Measurements from ENCODE around the gene EYS.

EYS gene

GRCh38 chr6:65157025-65157424 is 550.0 kb downstream of the EYS start:
- H2AFZ ChIP-seq (ENCODE audit: low read depth, low read length) = no peak overlapping the region
- no peak overlapping the region for H3K4me2 ChIP-seq (ENCODE audit: low read length, poor library complexity, severe bottlenecking)
- no peaks in the 10 kb centered on the region for H3K79me1 ChIP-seq (replicated peaks; ENCODE audit: low read length, poor library complexity, severe bottlenecking)
- H2BK12ac ChIP-seq (ENCODE audit: low read length in 2 of 2) = no peak overlapping the region
- no peak overlapping the region for H2BK15ac ChIP-seq (ENCODE audit: low read depth, poor library complexity, severe bottlenecking)
- H3K4me1 ChIP-seq (ENCODE audit: control insufficient read depth, insufficient read depth, low read depth, low read length) = no peaks in the 10 kb centered on the region
- no peak overlapping the region for H3K4me3 ChIP-seq (ENCODE audit: insufficient read depth in 1 of 2, low read depth in 1 of 2, low read length in 2 of 2)
- no peaks in the 10 kb centered on the region for H3K36me3 ChIP-seq (ENCODE audit: control insufficient read depth in 1 of 2, insufficient read depth in 2 of 2, low read depth in 1 of 2, low read length in 2 of 2)
- whole genome bisulfite sequencing = no CpG with 5 or more reads among the region's 3 CpGs
- no peak overlapping the region for H3K18ac ChIP-seq (ENCODE audit: low read depth in 1 of 2, low read length in 2 of 2)
- H3K9me3 ChIP-seq (ENCODE audit: control insufficient read depth, low read length) = no peaks in the 10 kb centered on the region
- no peak overlapping the region for H4K91ac ChIP-seq (ENCODE audit: low read length)
- no peak overlapping the region for H3K23ac ChIP-seq (ENCODE audit: low read length in 2 of 2)
- H2BK120ac ChIP-seq (ENCODE audit: low read depth, low read length) = no peak overlapping the region
- no peak overlapping the region for H3K14ac ChIP-seq (ENCODE audit: low read length in 2 of 2)
- DNase-seq = no peak
- no peak overlapping the region for H3K27ac ChIP-seq (ENCODE audit: low read length, poor library complexity, severe bottlenecking)
- H2AK5ac ChIP-seq (ENCODE audit: low read length, severe bottlenecking) = no peak overlapping the region
- H4K8ac ChIP-seq (ENCODE audit: low read length) = no peak overlapping the region
- no peak overlapping the region for H3K9ac ChIP-seq (ENCODE audit: low read length)
- H3K27me3 ChIP-seq (ENCODE audit: control insufficient read depth in 1 of 2, insufficient read depth in 1 of 2, low read length in 2 of 2) = no peaks in the 10 kb centered on the region
- H2BK5ac ChIP-seq (ENCODE audit: low read depth, low read length, poor library complexity, severe bottlenecking) = no peak overlapping the region
- no peak overlapping the region for H3K4ac ChIP-seq (ENCODE audit: low read depth in 1 of 2, low read length in 2 of 2)

DNA sequence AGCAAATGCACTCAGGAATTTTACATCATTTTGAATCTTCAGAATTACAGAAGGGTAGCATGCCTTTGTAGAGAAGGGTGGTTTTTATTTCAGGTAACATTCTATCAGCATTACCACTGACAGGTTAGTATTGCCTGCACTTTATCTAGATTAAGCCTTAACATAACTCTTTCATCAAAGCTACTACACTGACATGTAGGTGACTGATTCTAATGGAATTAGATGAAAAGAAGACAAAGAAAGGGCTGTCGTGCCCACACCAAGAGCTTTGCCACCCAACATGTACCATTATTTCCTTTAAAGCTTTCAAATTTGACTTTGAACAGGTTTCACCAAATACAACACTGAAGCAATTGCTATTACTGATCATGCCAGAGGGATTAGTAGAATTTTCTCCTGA is 551.9 kb downstream of the EYS start:
- Histone ChIP-seq H2BK120ac (ENCODE audit: low read depth, low read length) (no peak overlapping the region), H2BK5ac (ENCODE audit: low read depth, low read length, poor library complexity, severe bottlenecking) (no peak overlapping the region), H2BK12ac (ENCODE audit: low read length in 2 of 2) (no peak overlapping the region), H4K91ac (ENCODE audit: low read length) (no peak overlapping the region), H3K4me3 (ENCODE audit: insufficient read depth in 1 of 2, low read depth in 1 of 2, low read length in 2 of 2) (no peak overlapping the region), H2AFZ (ENCODE audit: low read depth, low read length) (no peak overlapping the region), H3K9me3 (ENCODE audit: control insufficient read depth, low read length) (no peaks in the 10 kb centered on the region), H3K27me3 (ENCODE audit: control insufficient read depth in 1 of 2, insufficient read depth in 1 of 2, low read length in 2 of 2) (no peaks in the 10 kb centered on the region), H3K4me2 (ENCODE audit: low read length, poor library complexity, severe bottlenecking) (no peak overlapping the region), H2AK5ac (ENCODE audit: low read length, severe bottlenecking) (no peak overlapping the region), H3K4me1 (ENCODE audit: control insufficient read depth, insufficient read depth, low read depth, low read length) (no peaks in the 10 kb centered on the region), H3K9ac (ENCODE audit: low read length) (no peak overlapping the region), H4K8ac (ENCODE audit: low read length) (no peak overlapping the region), H2BK15ac (ENCODE audit: low read depth, poor library complexity, severe bottlenecking) (no peak overlapping the region), H3K79me1 (replicated peaks; ENCODE audit: low read length, poor library complexity, severe bottlenecking) (no peaks in the 10 kb centered on the region), H3K14ac (ENCODE audit: low read length in 2 of 2) (no peak overlapping the region), H3K23ac (ENCODE audit: low read length in 2 of 2) (no peak overlapping the region), H3K18ac (ENCODE audit: low read depth in 1 of 2, low read length in 2 of 2) (no peak overlapping the region), H3K27ac (ENCODE audit: low read length, poor library complexity, severe bottlenecking) (no peak overlapping the region), H3K36me3 (ENCODE audit: control insufficient read depth in 1 of 2, insufficient read depth in 2 of 2, low read depth in 1 of 2, low read length in 2 of 2) (no peaks in the 10 kb centered on the region), H3K4ac (ENCODE audit: low read depth in 1 of 2, low read length in 2 of 2) (no peak overlapping the region)
- 60% methylated on average over 1 of the region's 1 CpG for WGBS
- DNase-seq = no peak

DNA sequence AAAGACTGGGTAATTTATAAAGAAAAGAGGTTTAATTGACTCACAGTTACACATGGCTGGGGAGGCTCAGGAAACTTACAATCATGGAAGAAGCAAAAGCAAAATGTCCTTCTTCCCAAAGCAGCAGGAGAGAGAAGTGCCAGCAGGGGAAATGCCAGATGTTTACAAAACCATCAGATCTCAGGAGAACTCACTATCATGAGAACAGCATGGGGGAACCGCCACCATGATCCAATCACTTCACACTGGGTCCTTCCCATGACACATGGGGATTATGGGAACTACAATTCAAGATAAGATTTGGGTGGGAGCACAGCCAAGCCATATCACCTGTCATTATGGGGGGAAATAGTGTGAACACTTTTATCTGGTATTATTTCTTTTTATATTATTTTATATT is 557.2 kb downstream of the EYS start:
- no peak overlapping the region for H4K91ac ChIP-seq (ENCODE audit: low read length)

DNA sequence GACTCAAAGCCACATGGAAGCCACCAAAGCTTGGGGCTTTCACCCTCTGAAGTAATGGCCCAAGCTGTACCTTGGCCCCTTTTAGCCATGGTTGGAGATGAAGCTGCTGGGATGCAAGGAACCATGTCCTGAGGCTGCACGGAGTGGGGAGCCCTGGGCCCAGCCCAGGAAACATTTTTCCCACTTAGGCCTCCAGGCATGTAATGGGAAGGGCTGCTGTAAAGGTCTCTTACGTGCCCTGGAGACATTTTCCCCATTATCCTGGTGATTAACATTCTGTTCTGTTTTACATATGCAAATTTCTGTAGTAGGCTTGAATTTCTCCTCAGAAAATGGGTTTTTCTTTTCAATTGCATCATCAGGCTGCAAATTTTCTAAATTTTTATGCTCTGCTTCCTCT is 558.2 kb downstream of the EYS start:
- Histone ChIP-seq H3K27ac (ENCODE audit: low read length, poor library complexity, severe bottlenecking) (no peak overlapping the region), H2BK12ac (ENCODE audit: low read length in 2 of 2) (no peak overlapping the region), H3K27me3 (ENCODE audit: control insufficient read depth in 1 of 2, insufficient read depth in 1 of 2, low read length in 2 of 2) (no peaks in the 10 kb centered on the region), H2BK5ac (ENCODE audit: low read depth, low read length, poor library complexity, severe bottlenecking) (no peak overlapping the region), H4K8ac (ENCODE audit: low read length) (no peak overlapping the region), H3K18ac (ENCODE audit: low read depth in 1 of 2, low read length in 2 of 2) (no peak overlapping the region), H2AK5ac (ENCODE audit: low read length, severe bottlenecking) (no peak overlapping the region), H2BK120ac (ENCODE audit: low read depth, low read length) (no peak overlapping the region), H3K9me3 (ENCODE audit: control insufficient read depth, low read length) (no peaks in the 10 kb centered on the region), H3K9ac (ENCODE audit: low read length) (no peak overlapping the region), H3K79me1 (replicated peaks; ENCODE audit: low read length, poor library complexity, severe bottlenecking) (no peaks in the 10 kb centered on the region), H3K36me3 (ENCODE audit: control insufficient read depth in 1 of 2, insufficient read depth in 2 of 2, low read depth in 1 of 2, low read length in 2 of 2) (no peaks in the 10 kb centered on the region), H3K4ac (ENCODE audit: low read depth in 1 of 2, low read length in 2 of 2) (no peak overlapping the region), H3K4me2 (ENCODE audit: low read length, poor library complexity, severe bottlenecking) (no peak overlapping the region), H3K14ac (ENCODE audit: low read length in 2 of 2) (no peak overlapping the region), H2BK15ac (ENCODE audit: low read depth, poor library complexity, severe bottlenecking) (no peak overlapping the region), H4K91ac (ENCODE audit: low read length) (no peak overlapping the region), H3K4me3 (ENCODE audit: insufficient read depth in 1 of 2, low read depth in 1 of 2, low read length in 2 of 2) (no peak overlapping the region), H2AFZ (ENCODE audit: low read depth, low read length) (no peak overlapping the region), H3K4me1 (ENCODE audit: control insufficient read depth, insufficient read depth, low read depth, low read length) (no peaks in the 10 kb centered on the region), H3K23ac (ENCODE audit: low read length in 2 of 2) (no peak overlapping the region)
- no peak for DNase-seq
- WGBS = 80% methylated on average over 1 of the region's 2 CpGs

More for the DNA sequence above, 557.2 kb downstream of the EYS start:
- H2BK5ac ChIP-seq (ENCODE audit: low read depth, low read length, poor library complexity, severe bottlenecking) = no peak overlapping the region
- no peak overlapping the region for H3K4me3 ChIP-seq (ENCODE audit: insufficient read depth in 1 of 2, low read depth in 1 of 2, low read length in 2 of 2)
- H3K27me3 ChIP-seq (ENCODE audit: control insufficient read depth in 1 of 2, insufficient read depth in 1 of 2, low read length in 2 of 2) = no peaks in the 10 kb centered on the region
- no peak overlapping the region for H2BK15ac ChIP-seq (ENCODE audit: low read depth, poor library complexity, severe bottlenecking)
- DNase-seq = no peak
- H3K9me3 ChIP-seq (ENCODE audit: control insufficient read depth, low read length) = no peaks in the 10 kb centered on the region
- no peaks in the 10 kb centered on the region for H3K36me3 ChIP-seq (ENCODE audit: control insufficient read depth in 1 of 2, insufficient read depth in 2 of 2, low read depth in 1 of 2, low read length in 2 of 2)
- no peak overlapping the region for H3K14ac ChIP-seq (ENCODE audit: low read length in 2 of 2)
- 40% methylated on average over 1 of the region's 1 CpG for WGBS
- no peak overlapping the region for H3K4me2 ChIP-seq (ENCODE audit: low read length, poor library complexity, severe bottlenecking)
- H3K18ac ChIP-seq (ENCODE audit: low read depth in 1 of 2, low read length in 2 of 2) = no peak overlapping the region
- H3K27ac ChIP-seq (ENCODE audit: low read length, poor library complexity, severe bottlenecking) = no peak overlapping the region
- H3K4ac ChIP-seq (ENCODE audit: low read depth in 1 of 2, low read length in 2 of 2) = no peak overlapping the region
- no peak overlapping the region for H2BK120ac ChIP-seq (ENCODE audit: low read depth, low read length)
- H3K9ac ChIP-seq (ENCODE audit: low read length) = no peak overlapping the region
- no peaks in the 10 kb centered on the region for H3K79me1 ChIP-seq (replicated peaks; ENCODE audit: low read length, poor library complexity, severe bottlenecking)
- H2AFZ ChIP-seq (ENCODE audit: low read depth, low read length) = no peak overlapping the region
- no peak overlapping the region for H3K23ac ChIP-seq (ENCODE audit: low read length in 2 of 2)
- no peaks in the 10 kb centered on the region for H3K4me1 ChIP-seq (ENCODE audit: control insufficient read depth, insufficient read depth, low read depth, low read length)
- no peak overlapping the region for H2AK5ac ChIP-seq (ENCODE audit: low read length, severe bottlenecking)
- no peak overlapping the region for H2BK12ac ChIP-seq (ENCODE audit: low read length in 2 of 2)
- no peak overlapping the region for H4K8ac ChIP-seq (ENCODE audit: low read length)

Measured in mesenchymal stem cell (in vitro differentiated cells and primary cell).